Upper lobe of left lung (tissue), 4 donors: Measurements from ENCODE around the gene SLC7A6.

Experiments
- CTCF ChIP-seq, 6 experiments: fragments of 450-650 bp in 4 of 6; fragments of 200-600 bp in 2 of 6; sonication (generic) in 2 of 6; IDR thresholded peaks; one replicate each; pipeline ENCODE4 v1.5.1; 2016 to 2019; ENCODE audit warnings: antibody characterized with exemption in 6 of 6
- EP300 ChIP-seq, 4 donors: sonication (generic); formaldehyde crosslinking; IDR thresholded peaks; one replicate each; pipeline ENCODE4 v1.5.1; 2017; ENCODE audit warnings: antibody characterized with exemption in 4 of 4, control low read depth in 2 of 4
- POLR2A ChIP-seq, 4 donors: fragments of 450-650 bp; IDR thresholded peaks; one replicate each; pipeline ENCODE4 v1.5.1; 2016 to 2017; ENCODE audit warnings: antibody characterized with exemption in 4 of 4, mild to moderate bottlenecking in 2 of 4
- POLR2AphosphoS5 ChIP-seq, 2 donors: sonication (generic); formaldehyde crosslinking; IDR thresholded peaks; one replicate each; pipeline ENCODE4 v1.5.1; 2017; ENCODE audit warnings: antibody characterized with exemption in 2 of 2

GRCh38 chr16:68283801-68284598 lies 19.7 kb downstream of the SLC7A6 start:
- TF ChIP-seq POLR2A (IDR thresholded peaks at IDR 0.05) (no peak), CTCF (IDR thresholded peaks at IDR 0.05) (no peak), EP300 (IDR thresholded peaks at IDR 0.05) (no peak), POLR2AphosphoS5 (IDR thresholded peaks at IDR 0.05) (no peak)
